Trophoblast cell (in vitro differentiated cells and primary cell): ENCODE data around the gene AGAP1.

Source experiments
- DNase-seq, 2 donors: peaks; one replicate each; pipeline ENCODE4 v3.0.0-alpha.2; 2016
- H2AFZ ChIP-seq: 2 replicates; pipeline ENCODE4 v1.6.1; 2013; ENCODE audit warnings: low read length, moderate library complexity, mild to moderate bottlenecking; ENCODE audit not compliant: insufficient read depth, poor library complexity
- H2AK5ac ChIP-seq: 2 replicates; pipeline ENCODE4 v1.6.1; 2013; ENCODE audit warnings: mild to moderate bottlenecking, low read length
- H2BK120ac ChIP-seq: 2 replicates; pipeline ENCODE4 v1.6.1; 2013; ENCODE audit warnings: low read length, mild to moderate bottlenecking, moderate library complexity; ENCODE audit not compliant: insufficient read depth, poor library complexity
- H2BK12ac ChIP-seq: 2 replicates; pipeline ENCODE4 v1.6.1; 2013; ENCODE audit warnings: mild to moderate bottlenecking, low read length, moderate library complexity
- H2BK5ac ChIP-seq: 2 replicates; pipeline ENCODE4 v1.6.1; 2013; ENCODE audit warnings: low read length, low read depth, moderate library complexity, mild to moderate bottlenecking; ENCODE audit not compliant: poor library complexity
- H3K14ac ChIP-seq: 2 replicates; pipeline ENCODE4 v1.6.1; 2013; ENCODE audit warnings: mild to moderate bottlenecking, low read length
- H3K18ac ChIP-seq: 2 replicates; pipeline ENCODE4 v1.6.1; 2013; ENCODE audit warnings: mild to moderate bottlenecking, low read length
- H3K23ac ChIP-seq: 2 replicates; pipeline ENCODE4 v1.6.1; 2013; ENCODE audit warnings: low read length
- H3K27ac ChIP-seq: 2 replicates; pipeline ENCODE4 v1.5.1; 2013; ENCODE audit warnings: low read depth, mild to moderate bottlenecking, inconsistent platforms, low read length, moderate library complexity
- H3K27me3 ChIP-seq: 2 replicates; pipeline ENCODE4 v1.6.1; 2013; ENCODE audit warnings: inconsistent platforms, mild to moderate bottlenecking, low read length, moderate library complexity; ENCODE audit not compliant: insufficient read depth
- H3K36me3 ChIP-seq, 2 experiments: 1 replicate in 1 of 2; 2 replicates in 1 of 2; pipeline ENCODE4 v1.6.1; 2013; ENCODE audit warnings: low read length in 2 of 2, mild to moderate bottlenecking in 2 of 2, moderate library complexity in 1 of 2; ENCODE audit not compliant: insufficient read depth in 2 of 2, control insufficient read depth in 1 of 2
- H3K4ac ChIP-seq: 2 replicates; pipeline ENCODE4 v1.6.1; 2013; ENCODE audit warnings: low read depth, mild to moderate bottlenecking, low read length, moderate library complexity
- H3K4me1 ChIP-seq, 2 experiments: 1 replicate in 1 of 2; 2 replicates in 1 of 2; pipeline ENCODE4 v1.6.1; 2013; ENCODE audit warnings: low read length in 2 of 2, mild to moderate bottlenecking in 2 of 2, moderate library complexity in 1 of 2; ENCODE audit not compliant: insufficient read depth in 2 of 2, control insufficient read depth in 1 of 2
- H3K4me2 ChIP-seq: 2 replicates; pipeline ENCODE4 v1.6.1; 2013; ENCODE audit warnings: inconsistent platforms, mild to moderate bottlenecking, low read length, moderate library complexity
- H3K4me3 ChIP-seq: 2 replicates; pipeline ENCODE4 v1.5.1; 2013; ENCODE audit warnings: mild to moderate bottlenecking, low read depth, low read length, inconsistent platforms
- H3K79me1 ChIP-seq: one replicate; pipeline ENCODE4 v1.6.1; 2013; ENCODE audit warnings: low read length
- H3K79me2 ChIP-seq: 2 replicates; pipeline ENCODE4 v1.6.1; 2013; ENCODE audit warnings: low read length, mild to moderate bottlenecking; ENCODE audit not compliant: control insufficient read depth, insufficient read depth, poor library complexity
- H3K9ac ChIP-seq: 2 replicates; pipeline ENCODE4 v1.6.1; 2013; ENCODE audit warnings: mild to moderate bottlenecking, low read length
- H3K9me3 ChIP-seq: 2 replicates; pipeline ENCODE4 v1.6.1; 2013; ENCODE audit warnings: low read depth, mild to moderate bottlenecking, control low read depth, inconsistent platforms, low read length; ENCODE audit not compliant: insufficient read depth
- H4K12ac ChIP-seq: 2 replicates; pipeline ENCODE4 v1.6.1; 2013; ENCODE audit warnings: low read depth, mild to moderate bottlenecking, low read length, moderate library complexity
- H4K8ac ChIP-seq: 2 replicates; pipeline ENCODE4 v1.6.1; 2013; ENCODE audit warnings: low read depth, mild to moderate bottlenecking, low read length, moderate library complexity
- H4K91ac ChIP-seq: one replicate; pipeline ENCODE4 v1.6.1; 2013; ENCODE audit warnings: low read depth, mild to moderate bottlenecking, low read length, moderate library complexity
- WGBS: extraction: QIAGEN DNeasy Blood & Tissue Kit; methylation state at CpG from one replicate; pipeline ENCODE4 v1.1.7; 2013; ENCODE audit warnings: missing lambda C conversion rate; ENCODE audit not compliant: insufficient read length, insufficient coverage; ENCODE audit errors: extremely low coverage; 5-methylcytosine and 5-hydroxymethylcytosine counted together

Gene AGAP1

DNA sequence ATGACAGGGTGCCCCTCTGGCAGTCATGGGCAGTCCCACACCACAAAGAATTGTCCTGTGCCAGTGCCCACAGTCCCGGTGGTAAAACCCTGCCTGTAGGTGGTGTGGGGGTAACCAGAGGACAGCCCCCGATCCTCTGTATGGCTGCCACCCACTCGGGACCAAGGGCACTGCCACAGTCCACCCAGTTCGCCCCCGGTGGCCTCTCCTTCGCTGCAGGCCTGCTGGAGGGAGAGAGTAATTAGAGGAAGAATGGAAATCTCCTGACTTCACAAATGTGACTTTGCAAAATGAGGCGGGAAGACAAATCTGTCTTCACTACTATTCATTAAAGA is 663.0 kb downstream of the AGAP1 start:
- no peak overlapping the region for H2BK5ac ChIP-seq
- H3K23ac ChIP-seq, result no peak overlapping the region
- no peak overlapping the region for H3K18ac ChIP-seq
- no peak overlapping the region for H2BK120ac ChIP-seq
- no peaks in the 10 kb centered on the region for H3K36me3 ChIP-seq
- H3K9me3 ChIP-seq, result peaks cover 3% of the 10 kb centered on the region
- H3K79me2 ChIP-seq, result no peaks in the 10 kb centered on the region
- no peak overlapping the region for H4K91ac ChIP-seq
- no peak overlapping the region for H4K8ac ChIP-seq
- H2BK12ac ChIP-seq, result no peak overlapping the region
- H3K14ac ChIP-seq, result no peak overlapping the region
- H3K27ac ChIP-seq, result no peak overlapping the region
- no peak for DNase-seq
- H3K4ac ChIP-seq, result no peak overlapping the region
- H2AK5ac ChIP-seq, result no peak overlapping the region
- no peak overlapping the region for H3K4me2 ChIP-seq
- H3K4me3 ChIP-seq, result no peak overlapping the region
- no peak overlapping the region for H3K9ac ChIP-seq
- WGBS, result no CpG with 5 or more reads among the region's 7 CpGs
- H3K4me1 ChIP-seq, result no peaks in the 10 kb centered on the region
- no peak overlapping the region for H4K12ac ChIP-seq
- no peaks in the 10 kb centered on the region for H3K79me1 ChIP-seq
- H2AFZ ChIP-seq, result no peak overlapping the region
- H3K27me3 ChIP-seq, result peaks cover 44% of the 10 kb centered on the region

- no peak overlapping the region for H2BK120ac ChIP-seq
- no peak overlapping the region for H3K27ac ChIP-seq
- H4K91ac ChIP-seq, result no peak overlapping the region
- no peak overlapping the region for H3K18ac ChIP-seq
- peaks cover 49% of the 10 kb centered on the region for H3K27me3 ChIP-seq
- H3K79me2 ChIP-seq, result no peaks in the 10 kb centered on the region
- H3K4ac ChIP-seq, result no peak overlapping the region
- no CpG with 5 or more reads among the region's 6 CpGs for WGBS
- H2AK5ac ChIP-seq, result no peak overlapping the region
- H3K23ac ChIP-seq, result no peak overlapping the region
- H2BK12ac ChIP-seq, result no peak overlapping the region
- H2AFZ ChIP-seq, result no peak overlapping the region
- no peaks in the 10 kb centered on the region for H3K79me1 ChIP-seq
- no peak overlapping the region for H3K9ac ChIP-seq
- no peaks in the 10 kb centered on the region for H3K36me3 ChIP-seq
- no peak overlapping the region for H2BK5ac ChIP-seq
- no peaks in the 10 kb centered on the region for H3K4me1 ChIP-seq
- no peak overlapping the region for H3K14ac ChIP-seq
- H4K12ac ChIP-seq, result no peak overlapping the region
- H3K4me3 ChIP-seq, result no peak overlapping the region
- peaks cover 3% of the 10 kb centered on the region for H3K9me3 ChIP-seq
- DNase-seq, result no peak
- no peak overlapping the region for H3K4me2 ChIP-seq
- H4K8ac ChIP-seq, result no peak overlapping the region
These were observed 663.5 kb downstream of the AGAP1 start for GRCh38 chr2:236157366-236157765.

DNA sequence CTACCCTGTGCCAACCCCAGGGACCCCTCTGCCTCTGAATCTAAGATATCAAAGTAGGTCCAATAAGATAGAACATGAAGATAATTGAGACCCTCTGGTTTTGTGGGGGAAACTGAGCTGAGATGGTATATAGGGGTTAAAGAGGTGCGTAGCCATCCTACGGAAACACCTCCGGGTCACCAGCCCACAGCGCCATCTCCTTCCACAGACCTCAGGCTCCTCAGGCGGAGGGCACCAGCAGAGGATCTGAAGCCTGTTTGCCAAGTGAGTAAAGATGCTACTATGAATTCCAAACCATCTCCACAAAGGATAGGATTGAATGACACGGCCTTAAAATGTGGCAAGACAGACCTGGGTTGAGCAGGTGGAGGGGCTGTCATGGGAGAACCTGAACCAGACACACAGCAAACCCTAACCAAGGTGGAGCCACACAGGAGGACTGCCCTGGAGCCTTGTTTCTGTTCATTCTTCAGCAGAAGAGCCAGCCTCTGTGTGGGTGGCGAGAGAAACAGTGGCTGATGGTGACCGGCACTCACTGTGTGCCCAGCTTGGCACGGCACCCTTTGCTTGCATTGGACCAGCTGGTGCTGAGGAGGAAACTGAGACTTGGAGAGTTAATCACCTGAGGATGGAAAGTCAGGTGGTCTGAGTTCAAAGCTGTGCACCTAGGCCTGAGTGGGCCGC is 664.1 kb downstream of the AGAP1 start:
- no peak overlapping the region for H3K9ac ChIP-seq
- H3K18ac ChIP-seq, result no peak overlapping the region
- no peak overlapping the region for H3K4me2 ChIP-seq
- no peak overlapping the region for H2BK120ac ChIP-seq
- no peak overlapping the region for H4K91ac ChIP-seq
- H3K79me2 ChIP-seq, result no peaks in the 10 kb centered on the region
- H2AK5ac ChIP-seq, result no peak overlapping the region
- H3K4ac ChIP-seq, result no peak overlapping the region
- H4K12ac ChIP-seq, result no peak overlapping the region
- no peaks in the 10 kb centered on the region for H3K4me1 ChIP-seq
- no peak overlapping the region for H3K23ac ChIP-seq
- no peak overlapping the region for H3K27ac ChIP-seq
- no peak overlapping the region for H2BK12ac ChIP-seq
- no peak for DNase-seq
- no peaks in the 10 kb centered on the region for H3K79me1 ChIP-seq
- peaks cover 55% of the 10 kb centered on the region for H3K27me3 ChIP-seq
- no peaks in the 10 kb centered on the region for H3K36me3 ChIP-seq
- no peak overlapping the region for H3K14ac ChIP-seq
- WGBS, result no CpG with 5 or more reads among the region's 10 CpGs
- no peak overlapping the region for H2AFZ ChIP-seq
- no peak overlapping the region for H3K4me3 ChIP-seq
- peaks cover 3% of the 10 kb centered on the region for H3K9me3 ChIP-seq
- H4K8ac ChIP-seq, result no peak overlapping the region
- no peak overlapping the region for H2BK5ac ChIP-seq

DNA sequence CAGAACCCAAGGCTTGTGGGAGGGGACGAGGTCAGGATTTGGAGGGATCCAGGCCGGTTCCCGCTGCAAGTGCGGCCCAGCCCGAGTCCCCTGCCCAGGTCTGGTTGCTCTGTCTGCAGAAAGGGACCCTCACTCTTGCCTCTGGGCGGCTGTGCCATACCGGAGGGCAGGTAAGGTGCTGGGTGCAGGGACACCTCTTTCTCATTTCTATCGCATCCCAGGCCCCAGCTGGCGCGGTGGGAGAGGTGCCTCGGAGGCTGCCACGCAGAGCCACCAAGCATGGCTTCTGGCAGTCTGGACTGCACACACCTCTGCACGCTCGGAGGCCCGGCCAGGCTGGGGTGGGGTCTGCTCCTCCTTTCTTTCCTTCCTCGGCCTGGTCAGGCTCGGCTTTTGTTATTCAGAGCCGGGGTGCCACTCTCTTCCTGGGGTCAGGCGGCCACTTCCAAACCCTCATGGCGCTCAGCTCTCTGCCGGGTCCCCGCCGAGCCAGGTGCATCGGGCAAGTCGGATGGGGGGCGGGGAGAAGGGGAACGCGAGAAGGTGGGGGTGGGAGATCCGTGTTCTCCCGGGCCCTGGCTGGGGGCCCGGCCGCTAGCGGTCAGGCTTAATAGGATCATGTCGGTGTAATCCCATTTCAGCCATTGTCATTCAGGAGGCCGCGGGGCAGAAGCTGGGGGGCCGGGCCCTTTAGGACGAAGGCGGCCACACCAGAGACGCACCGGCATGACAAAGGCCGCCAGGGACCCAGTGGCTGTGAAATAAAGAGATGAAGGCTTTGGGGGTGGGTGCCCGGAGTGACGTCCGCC is 665.3 kb downstream of the AGAP1 start:
- no peak overlapping the region for H4K91ac ChIP-seq
- H3K4ac ChIP-seq, result no peak overlapping the region
- H3K4me1 ChIP-seq, result peaks cover under 1 to 6% of the 10 kb centered on the region in 2 experiments
- DNase-seq, result no peak
- no peak overlapping the region for H2AK5ac ChIP-seq
- no peak overlapping the region for H4K12ac ChIP-seq
- H3K27ac ChIP-seq, result no peak overlapping the region
- no peak overlapping the region for H3K23ac ChIP-seq
- peaks cover 5% of the 10 kb centered on the region for H3K9me3 ChIP-seq
- H3K9ac ChIP-seq, result no peak overlapping the region
- no peak overlapping the region for H3K14ac ChIP-seq
- H3K79me1 ChIP-seq, result no peaks in the 10 kb centered on the region
- H2BK12ac ChIP-seq, result no peak overlapping the region
- H3K4me2 ChIP-seq, result no peak overlapping the region
- no peak overlapping the region for H2BK120ac ChIP-seq
- H2BK5ac ChIP-seq, result no peak overlapping the region
- WGBS, result no CpG with 5 or more reads among the region's 45 CpGs
- H3K27me3 ChIP-seq, result peaks cover 67% of the 10 kb centered on the region
- H2AFZ ChIP-seq, result no peak overlapping the region
- no peaks in the 10 kb centered on the region for H3K79me2 ChIP-seq
- H4K8ac ChIP-seq, result no peak overlapping the region
- H3K18ac ChIP-seq, result no peak overlapping the region
- no peaks in the 10 kb centered on the region for H3K36me3 ChIP-seq
- H3K4me3 ChIP-seq, result no peak overlapping the region
